ENCODE results near the gene SH3PXD2B.
A peak's percentile ranks its signal among the peaks of the same experiment; 100 is the strongest.

The SH3PXD2B gene

GRCh38 chr5:172433071-172433470 lies 21.3 kb downstream of the SH3PXD2B start:
- Histone ChIP-seq H3K27me3 (ENCODE audit: insufficient read depth, poor library complexity, severe bottlenecking) (no peaks in the 10 kb centered on the region), H3K27ac (replicated peaks) (no peak overlapping the region), H3K4me3 (replicated peaks; ENCODE audit: insufficient read depth, low read length) (no peak overlapping the region)
- no peak for DNase-seq (ENCODE audit: low read depth in 1 of 2, low spot score in 1 of 2)
- no peak for TF ChIP-seq REST (IDR thresholded peaks at IDR 0.05; ENCODE audit: insufficient replicate concordance, low read depth)
- no peak for TF ChIP-seq POLR2AphosphoS5 (IDR thresholded peaks at IDR 0.05; ENCODE audit: low read depth)
- TF ChIP-seq CTCF (IDR thresholded peaks at IDR 0.05; ENCODE audit: insufficient read depth, low read length): no peak
- TF ChIP-seq GABPA (IDR thresholded peaks at IDR 0.05; ENCODE audit: low read depth): no peak
- TF ChIP-seq SPI1 (IDR thresholded peaks at IDR 0.05; ENCODE audit: borderline replicate concordance, low read depth): no peak

- TF ChIP-seq SPI1 (IDR thresholded peaks at IDR 0.05; ENCODE audit: borderline replicate concordance, low read depth) (no peak), CTCF (IDR thresholded peaks at IDR 0.05; ENCODE audit: insufficient read depth, low read length) (no peak), POLR2AphosphoS5 (IDR thresholded peaks at IDR 0.05; ENCODE audit: low read depth) (no peak), REST (IDR thresholded peaks at IDR 0.05; ENCODE audit: insufficient replicate concordance, low read depth) (no peak), GABPA (IDR thresholded peaks at IDR 0.05; ENCODE audit: low read depth) (no peak)
- no peaks in the 10 kb centered on the region for H3K27me3 ChIP-seq (ENCODE audit: insufficient read depth, poor library complexity, severe bottlenecking)
- no peak overlapping the region for H3K27ac ChIP-seq (replicated peaks)
- H3K4me3 ChIP-seq (replicated peaks; ENCODE audit: insufficient read depth, low read length): no peak overlapping the region
- no peak for DNase-seq (ENCODE audit: low read depth in 1 of 2, low spot score in 1 of 2)
These were observed 24.0 kb downstream of the SH3PXD2B start for GRCh38 chr5:172430354-172430753.

DNA sequence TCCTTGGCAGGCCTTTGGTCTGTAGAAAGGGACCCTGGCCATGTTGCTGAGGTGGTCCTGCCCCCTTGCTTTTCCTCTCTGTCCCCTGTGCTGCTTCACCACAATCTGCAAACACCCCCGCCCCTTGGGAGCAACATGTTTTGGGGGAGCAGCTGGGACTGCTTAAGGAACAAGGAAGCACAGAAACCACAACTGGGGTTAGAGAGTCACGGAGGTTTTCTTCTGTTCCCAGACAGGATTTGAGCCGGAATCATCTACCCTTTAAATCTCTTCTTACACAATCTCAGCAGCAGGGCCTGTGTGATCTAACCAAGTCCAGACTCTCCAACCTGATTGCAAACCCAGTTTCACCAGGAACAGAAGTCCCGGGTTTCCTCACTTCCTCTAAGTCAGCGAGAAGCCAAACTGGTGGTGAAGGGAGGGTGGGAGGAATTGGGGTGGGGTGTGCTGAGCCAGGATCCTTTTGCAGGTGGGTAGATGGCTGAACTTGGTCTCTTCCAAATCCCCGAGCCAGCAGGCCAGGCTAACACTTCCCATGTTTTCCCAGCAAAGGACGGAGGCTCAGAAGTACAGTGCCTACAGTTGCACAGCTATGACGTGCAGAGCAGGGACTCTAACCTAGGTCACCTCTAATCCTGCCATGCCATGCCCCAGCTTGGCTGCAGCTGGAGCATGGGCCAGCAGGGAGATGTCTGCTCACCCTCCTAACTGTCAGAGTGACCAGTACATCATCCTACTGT lies 25.0 kb downstream of the SH3PXD2B start:
- H3K27me3 ChIP-seq (ENCODE audit: insufficient read depth, poor library complexity, severe bottlenecking): no peaks in the 10 kb centered on the region
- H3K27ac ChIP-seq (replicated peaks): no peak overlapping the region
- peak in 1 of 2 experiments; percentile 25 for DNase-seq (ENCODE audit: low read depth in 1 of 2, low spot score in 1 of 2)
- TF ChIP-seq POLR2AphosphoS5 (IDR thresholded peaks at IDR 0.05; ENCODE audit: low read depth) (no peak), GABPA (IDR thresholded peaks at IDR 0.05; ENCODE audit: low read depth) (no peak), REST (IDR thresholded peaks at IDR 0.05; ENCODE audit: insufficient replicate concordance, low read depth) (no peak), CTCF (IDR thresholded peaks at IDR 0.05; ENCODE audit: insufficient read depth, low read length) (no peak), SPI1 (IDR thresholded peaks at IDR 0.05; ENCODE audit: borderline replicate concordance, low read depth) (no peak)
- H3K4me3 ChIP-seq (replicated peaks; ENCODE audit: insufficient read depth, low read length): no peak overlapping the region
